Activated naive CD4-positive, alpha-beta T cell treated with anti-CD3 and anti-CD28 coated beads, Interleukin-2, amount 50 U/mL, for 16 hours (primary cell): Measurements from ENCODE around the gene MARCKS.
"Not testable (repeated sequence)": the region's sequence is repeated elsewhere in the genome, so short reads cannot be mapped to it uniquely, and the experiment has no call there.

Experiments
- DNase-seq: peaks from one replicate; pipeline ENCODE4 v3.0.0-alpha.2; 2020

MARCKS gene

DNA sequence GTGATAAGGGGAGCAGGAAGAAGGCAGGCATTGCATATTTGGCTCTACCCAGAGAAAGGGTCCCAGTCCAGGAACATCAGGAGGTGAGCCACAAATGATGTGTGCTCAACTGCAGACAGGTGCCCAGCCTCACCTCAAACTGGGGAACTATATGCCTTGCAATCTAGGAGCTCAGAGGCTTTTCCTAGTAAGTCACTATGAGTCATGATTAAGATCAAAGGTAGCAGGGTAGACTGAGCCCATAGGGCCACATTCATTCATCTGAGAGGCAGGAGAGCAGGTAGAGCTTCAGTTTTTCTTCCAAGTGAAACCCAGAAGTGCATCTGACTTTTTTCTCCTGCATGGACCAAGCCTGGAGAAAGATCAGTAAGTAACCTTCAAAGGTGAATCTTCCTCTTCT lies 31.3 kb downstream of the MARCKS start:
- no peak for DNase-seq

DNA sequence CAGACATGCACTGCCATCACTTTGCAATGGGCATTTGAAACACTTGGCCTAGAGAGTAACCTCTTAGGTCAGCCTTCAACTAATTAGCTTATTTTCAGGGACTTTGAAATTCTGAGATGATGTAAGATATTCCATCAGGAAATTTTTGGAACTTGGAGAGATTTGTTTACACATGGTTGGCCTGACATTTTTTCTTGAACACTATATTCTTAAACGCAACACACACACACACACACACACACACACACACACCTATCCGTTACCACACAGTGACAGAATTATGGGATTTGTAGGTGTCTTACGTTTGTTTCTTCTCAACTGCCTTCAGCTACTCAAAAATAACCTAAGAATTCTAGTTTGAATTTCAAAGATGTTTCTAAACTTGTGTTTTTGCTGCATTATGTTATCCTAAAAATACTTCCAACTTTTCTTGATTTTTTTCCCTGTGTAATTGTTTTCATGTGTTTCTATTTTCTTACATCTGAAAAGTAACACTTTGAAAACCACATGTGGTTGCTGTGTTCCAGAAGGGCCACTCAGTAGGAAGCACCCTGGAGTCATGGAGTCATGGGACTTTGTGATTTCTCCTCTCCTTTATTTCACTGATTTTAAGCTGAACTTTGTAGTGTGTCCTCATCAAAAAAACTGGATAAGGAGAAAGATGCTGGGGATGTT lies 31.9 kb downstream of the MARCKS start:
- no peak for DNase-seq

DNA sequence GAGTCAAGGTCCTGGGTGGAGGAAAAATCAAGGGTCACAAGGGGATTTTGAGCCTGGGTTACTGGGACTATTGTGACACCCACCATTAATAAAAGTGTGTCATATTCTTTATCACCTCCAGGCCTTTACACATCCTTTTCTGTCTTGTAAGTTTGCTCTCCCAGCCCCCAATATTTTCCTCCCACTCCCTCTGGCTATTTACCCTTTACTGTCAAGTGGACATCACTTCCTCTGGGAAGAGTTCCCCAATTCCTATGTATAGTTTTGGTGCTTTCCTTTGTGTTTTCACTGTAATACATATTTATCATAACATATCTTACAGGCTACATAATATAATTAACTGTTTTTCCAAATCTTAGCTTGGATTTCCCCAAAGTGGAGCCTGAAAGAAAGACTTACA lies 36.3 kb downstream of the MARCKS start:
- no peak for DNase-seq

DNA sequence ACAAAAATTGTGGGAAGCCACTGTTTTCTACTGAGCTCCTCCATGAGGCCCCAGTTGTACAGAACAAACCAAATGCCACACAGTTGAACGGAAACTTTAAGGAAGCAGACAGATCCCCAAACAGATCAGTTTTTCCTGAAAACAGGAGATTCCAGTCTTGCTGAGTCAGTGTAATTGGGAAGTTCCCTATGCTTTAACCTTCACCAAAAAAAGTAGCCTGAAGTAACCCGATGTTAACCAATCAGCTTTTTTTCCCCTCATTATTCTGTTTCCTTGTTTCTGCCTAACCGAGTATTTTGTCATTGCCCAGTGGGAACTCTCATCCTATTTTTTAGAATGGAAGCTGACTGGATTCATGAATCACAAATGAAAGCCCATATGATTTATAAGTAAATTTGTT lies 36.7 kb downstream of the MARCKS start:
- no peak for DNase-seq

DNA sequence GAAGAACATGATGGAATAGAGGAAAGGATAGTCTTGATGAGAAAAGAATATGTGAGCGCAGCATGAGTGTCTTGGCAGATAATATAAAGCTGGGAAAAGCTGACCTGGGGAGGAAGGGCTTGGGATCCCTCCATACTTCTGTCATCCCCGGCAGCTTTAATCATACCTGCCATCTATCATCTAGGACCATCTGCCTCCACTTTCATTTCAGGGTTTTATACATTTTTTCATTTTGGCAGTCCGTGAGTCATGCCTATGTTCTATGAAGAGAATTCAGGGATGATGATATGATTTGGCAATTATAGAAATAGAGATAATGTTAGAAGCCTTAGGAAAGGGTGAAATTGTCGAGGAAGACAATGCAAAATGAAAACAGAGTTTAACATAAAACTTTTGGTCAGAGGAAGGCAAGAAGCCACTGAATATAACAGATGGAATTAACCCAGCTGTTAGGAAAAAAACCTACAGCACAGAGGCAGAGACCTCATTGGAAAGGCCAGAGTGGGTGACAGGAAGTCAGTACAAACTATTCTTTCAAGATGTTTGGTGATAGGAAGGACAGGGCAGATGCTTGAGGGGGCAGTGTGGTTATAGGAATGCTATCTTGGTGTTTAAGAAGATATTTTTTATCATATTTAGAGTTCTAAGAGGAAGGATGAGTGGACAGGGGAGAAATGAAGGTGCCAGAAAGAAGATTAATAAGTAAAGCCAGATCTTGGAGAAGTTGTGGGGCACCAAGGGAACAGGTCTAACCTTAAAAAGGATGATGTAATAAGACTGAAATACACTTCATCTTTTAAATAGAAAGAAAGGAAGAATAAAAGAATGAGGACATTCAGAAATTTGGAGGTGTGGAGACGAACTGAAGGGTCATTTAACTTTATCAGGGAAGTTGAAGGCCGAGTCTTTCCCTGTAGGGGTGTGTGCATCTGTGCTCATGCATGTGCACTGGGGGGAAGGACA lies 37.8 kb downstream of the MARCKS start:
- no peak for DNase-seq

DNA sequence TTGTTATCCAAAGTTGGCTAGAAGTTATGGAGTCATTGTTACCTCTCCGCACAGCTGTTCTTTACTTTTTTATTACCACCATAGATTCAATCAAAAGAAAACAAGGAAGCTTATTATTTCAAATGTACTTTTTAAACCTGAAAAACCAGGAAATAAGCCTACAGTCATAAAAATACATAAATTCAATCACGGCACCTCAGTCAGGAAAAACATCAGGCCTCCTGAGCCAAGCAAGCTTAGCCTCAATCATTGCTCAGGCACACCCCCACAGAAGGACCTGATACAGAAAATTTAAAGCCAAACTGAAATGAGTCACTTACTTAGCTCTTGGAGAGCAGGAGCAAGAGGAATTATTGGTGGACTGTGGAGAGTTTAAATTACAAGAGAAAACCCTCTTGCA lies 44.3 kb downstream of the MARCKS start:
- DNase-seq = no peak

DNA sequence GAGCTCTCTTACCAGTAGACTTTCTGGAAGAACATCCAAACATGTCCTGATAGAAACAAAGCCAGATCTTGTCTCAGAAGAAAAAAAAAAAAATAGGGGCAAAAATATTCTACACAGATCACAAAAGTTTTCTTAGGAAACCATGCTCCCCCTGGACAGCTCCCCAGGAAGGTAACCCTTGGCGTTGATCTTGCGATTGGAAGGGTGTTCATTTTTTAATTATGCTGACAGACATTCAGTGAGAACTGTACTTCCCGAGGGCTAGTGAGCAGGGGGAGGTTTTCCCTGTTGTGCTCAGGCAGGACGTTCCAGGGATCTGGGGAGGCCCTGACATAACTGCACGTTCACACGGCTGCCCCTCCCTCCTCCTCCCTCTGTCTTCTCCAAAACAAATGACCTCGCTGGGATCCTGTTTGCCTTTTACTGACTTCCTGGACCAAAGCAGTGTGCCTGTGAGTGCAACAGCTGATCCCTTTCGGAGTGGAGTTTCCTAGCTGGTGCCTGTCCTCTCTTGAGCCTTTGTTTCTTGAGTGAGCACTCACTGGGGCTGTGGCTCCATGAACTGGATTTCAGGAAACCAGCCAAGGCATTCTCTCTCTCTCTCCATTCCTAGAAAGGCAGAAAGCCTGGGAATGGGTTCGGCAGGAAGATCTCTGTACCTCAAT lies 46.7 kb downstream of the MARCKS start:
- no peak for DNase-seq

DNA sequence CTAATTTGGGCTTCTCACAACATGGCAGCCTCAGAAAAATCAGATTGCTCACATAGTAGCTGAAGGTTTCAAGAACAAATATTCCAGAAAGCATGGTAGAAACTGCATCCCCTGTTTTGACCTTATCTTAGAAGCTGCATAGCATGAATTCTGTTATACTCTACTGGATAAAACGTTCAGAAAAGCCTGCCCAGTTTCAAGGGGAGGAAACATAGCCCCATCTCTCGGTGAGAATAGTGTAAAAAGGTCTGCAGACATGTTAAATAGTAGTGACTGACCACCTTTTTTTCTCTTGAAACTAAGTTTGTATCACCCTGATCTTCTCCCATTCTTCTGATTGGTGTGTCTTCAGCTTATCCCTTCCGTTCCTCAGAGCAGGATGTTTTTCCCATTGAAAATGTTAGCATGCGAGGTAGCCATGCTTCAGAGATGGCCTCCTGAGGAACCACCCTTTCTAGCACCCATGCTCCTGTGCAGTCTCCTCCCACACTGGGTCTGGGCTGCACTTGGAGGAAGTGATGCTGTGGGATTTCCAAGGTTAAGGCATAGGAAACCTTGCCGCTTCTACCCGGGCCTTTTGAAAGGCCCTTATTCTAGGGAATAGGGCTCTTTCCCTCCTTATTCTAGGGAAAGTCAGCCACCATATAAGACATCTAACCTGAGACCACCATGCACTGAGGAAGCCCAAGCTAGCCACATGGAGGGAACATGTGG lies 50.1 kb downstream of the MARCKS start:
- no peak for DNase-seq

DNA sequence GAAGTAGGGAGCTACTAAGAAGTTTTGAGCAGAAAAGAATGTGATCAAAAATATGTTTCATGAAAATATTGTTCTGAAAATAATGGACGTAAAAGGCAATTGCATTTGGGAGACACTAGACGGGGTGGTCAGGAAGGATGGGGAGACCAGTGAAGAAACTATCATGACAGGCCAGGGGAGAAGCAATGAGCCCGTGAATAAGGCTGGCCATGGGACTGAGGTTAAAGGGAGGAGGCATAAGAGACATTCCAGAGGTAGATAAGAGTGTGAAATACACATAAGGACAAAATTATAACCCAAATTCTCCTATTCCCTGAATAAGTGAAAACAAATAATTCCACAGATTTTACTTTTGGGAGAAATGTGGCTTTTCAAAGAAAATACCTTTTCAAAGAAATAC lies 51.7 kb downstream of the MARCKS start:
- DNase-seq = no peak

DNA sequence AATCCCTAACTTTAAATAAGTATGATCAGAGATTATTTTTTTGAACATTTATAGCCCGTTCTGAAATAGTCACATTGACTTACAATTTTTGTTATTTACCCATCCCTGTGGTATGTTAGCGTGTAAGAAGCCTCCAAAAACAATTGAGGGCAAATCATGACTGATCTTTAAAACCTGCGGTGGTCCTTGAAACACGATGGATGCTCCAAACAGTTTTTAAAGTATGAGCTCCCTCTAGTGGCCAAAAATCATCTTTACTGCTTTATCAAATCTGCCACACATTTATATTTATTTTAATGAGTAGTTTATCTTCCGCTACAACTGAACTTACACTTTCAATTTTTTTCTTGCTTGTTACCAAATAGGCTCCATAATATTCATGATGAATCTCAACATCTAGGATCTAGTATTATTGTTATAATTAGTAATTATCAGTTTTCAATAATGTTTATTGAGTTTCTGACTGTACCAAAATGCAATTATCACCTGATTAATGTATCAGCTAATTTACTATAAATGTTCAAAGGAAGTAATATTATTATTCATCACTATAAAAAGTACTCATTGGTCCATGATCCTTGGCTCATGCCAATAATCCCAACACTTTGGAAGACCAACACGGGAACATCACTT lies 52.2 kb downstream of the MARCKS start:
- DNase-seq = no peak

DNA sequence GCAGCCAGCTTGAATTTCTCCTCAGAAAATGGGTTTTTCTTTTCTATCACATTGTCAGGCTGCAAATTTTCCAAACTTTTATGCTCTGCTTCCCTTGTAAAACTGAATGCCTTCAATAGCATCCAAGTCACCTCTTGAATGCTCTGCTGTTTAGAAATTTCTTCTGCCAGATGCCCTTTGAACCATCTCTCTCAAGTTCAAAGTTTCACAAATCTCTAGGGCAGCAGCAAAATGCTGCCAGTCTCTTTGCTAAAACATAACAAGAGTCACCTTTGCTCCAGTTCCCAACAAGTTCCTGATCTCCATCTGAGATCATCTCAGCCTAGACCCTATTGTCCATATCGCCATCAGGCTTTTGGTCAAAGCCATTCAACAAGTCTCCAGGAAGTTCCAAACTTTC lies 53.1 kb downstream of the MARCKS start:
- DNase-seq = not testable (repeated sequence)
